NCI-H524 (cell line): ENCODE results near the gene FOXP1.
A peak's percentile ranks its signal among the peaks of the same experiment; 100 is the strongest.

ENCODE experiments used
- DNase-seq, 2 experiments: peaks; one replicate each; lab custom pipeline; 2025; lab: John Stamatoyannopoulos, UW

The FOXP1 gene

DNA sequence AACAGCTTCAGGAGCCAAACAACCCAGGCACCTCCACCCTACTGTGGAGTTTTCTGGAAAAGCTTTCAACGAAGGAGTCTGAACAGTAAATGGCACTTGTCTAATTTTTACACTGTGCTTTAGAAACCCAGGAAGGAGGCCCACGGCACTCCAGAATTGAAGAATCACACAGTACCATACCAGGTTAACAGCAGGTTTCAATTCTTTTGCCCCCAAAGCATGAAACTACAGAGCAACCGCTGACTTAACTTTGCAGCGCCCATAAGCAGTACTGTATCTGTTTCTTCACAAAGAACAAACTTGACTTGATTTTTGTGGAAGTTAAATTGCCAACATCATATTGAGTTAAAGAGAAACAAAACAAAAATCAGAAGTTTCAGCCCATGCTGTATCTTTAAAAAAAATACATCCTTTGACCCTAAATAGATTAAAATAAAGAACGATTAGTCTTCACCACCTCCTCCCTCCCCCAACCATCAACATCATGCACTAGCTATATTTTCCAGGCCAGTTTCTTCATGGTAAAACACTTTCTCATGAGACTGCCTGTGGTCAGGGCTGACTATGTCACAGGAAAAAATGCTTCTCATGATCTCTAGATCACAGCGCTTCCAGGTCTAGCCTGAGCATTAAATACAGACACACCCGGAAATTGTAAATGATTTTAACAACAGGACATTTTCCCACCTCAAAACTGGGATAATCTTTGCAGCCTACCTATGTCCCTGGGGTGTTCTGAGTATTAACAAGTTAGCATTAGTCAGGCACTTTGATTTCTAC lies 456.3 kb downstream of the FOXP1 start:
- DNase-seq = no peak

DNA sequence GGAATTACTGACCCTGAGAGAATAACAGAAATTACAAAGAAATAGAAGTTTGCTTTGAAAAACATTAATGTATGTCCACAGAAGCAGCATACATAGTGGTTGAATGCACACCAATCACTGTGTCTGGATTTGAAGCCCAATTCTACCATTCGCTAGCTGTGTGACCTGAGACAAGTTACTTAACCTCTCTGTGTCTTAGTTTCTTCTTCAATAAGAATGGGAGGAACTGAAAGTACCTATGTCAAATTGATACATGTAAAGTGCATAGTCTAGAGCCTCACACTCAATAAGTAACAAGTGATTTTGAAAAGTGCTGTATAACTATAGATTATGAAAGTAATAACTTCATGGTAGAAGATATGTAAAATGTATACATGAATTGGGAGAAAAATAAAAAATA lies 457.8 kb downstream of the FOXP1 start:
- DNase-seq = no peak

DNA sequence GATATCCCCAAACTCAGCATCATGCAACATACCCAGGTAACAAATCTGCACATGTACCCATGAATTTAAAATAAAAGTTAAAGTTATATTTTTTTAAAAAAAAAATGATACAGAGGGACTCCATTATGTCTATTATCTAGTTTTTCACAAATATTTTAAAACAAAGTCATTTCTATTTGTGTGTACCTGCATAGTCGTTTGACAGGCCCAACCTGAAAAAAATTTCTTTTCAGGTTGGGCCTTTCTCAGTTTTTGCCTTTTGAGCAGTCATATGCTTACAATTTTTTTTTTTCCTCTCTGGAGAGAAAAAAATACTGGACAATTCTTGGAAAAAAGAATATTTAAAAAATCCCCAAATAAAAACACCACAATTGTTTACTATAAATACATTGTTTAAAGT lies 459.5 kb downstream of the FOXP1 start:
- DNase-seq = no peak

DNA sequence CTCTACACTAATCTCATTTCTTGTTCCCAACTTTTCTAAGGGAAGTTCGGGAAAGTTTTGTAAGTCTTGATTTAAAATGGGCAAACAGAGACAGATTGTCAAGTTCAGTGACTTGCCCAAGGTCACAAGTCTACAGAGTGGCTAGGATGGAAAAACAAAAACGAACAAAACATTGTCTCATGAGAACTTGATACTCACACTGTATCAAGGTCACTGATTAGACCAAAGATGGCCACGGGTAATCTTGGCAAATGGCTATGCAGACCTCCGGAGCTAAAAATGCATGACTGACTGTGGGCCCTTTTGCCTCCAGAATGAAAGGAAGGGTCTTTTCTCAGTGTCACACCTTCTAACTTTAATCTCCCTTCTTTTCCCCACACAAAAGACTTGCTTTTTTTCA lies 460.9 kb downstream of the FOXP1 start:
- DNase-seq = no peak

DNA sequence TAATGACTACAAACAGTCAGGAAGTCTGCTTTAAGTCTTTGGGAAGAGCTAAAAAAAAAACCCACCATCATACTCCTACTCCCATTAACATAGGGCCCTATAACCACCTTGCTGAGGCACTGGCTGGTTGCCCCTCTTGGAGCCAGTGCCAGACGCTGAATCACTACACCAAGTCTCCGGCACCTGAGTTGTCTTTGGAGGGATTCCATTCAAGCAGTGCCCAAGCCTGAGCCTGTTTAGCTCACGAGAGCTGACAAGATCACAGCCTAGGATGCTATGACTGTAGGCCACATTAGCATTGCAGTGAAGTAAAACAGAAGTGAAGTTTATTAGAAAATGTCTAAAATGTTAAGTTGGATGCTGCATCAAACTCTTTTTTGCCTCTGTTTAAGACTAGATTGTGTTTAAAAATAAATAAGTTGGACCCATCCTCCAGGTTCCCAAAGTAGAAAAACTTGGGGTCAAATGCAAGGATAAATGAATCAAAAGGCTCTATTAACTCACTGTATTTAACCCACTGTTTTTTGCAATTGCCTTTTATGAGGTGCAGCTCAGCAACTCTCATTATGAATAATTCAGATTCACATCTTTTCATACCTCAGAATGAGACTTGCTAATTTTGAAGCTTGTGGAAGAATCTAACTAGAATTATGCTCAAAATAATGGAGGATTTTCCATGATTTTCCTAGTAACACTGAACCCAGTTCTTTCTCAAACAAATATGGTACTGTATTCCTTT lies 461.9 kb downstream of the FOXP1 start:
- no peak for DNase-seq

DNA sequence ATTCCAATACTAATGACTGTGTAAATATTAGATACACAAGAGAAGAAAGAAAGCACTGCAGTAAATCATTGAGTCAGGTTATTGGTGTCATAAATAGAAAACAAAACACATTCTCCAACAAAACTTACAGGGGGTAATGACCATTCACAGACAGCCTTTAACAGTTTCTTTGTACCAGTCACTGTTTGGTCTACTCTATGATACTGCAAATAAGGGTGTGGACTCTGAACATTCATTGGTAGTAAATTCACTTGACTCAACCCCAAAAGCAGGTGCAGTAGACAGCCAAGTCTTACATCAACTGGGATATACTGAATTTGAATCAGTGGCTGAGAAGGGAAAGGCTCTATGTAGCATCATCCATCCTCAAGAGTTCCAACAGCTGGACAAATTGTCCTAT lies 463.5 kb downstream of the FOXP1 start:
- no peak for DNase-seq

DNA sequence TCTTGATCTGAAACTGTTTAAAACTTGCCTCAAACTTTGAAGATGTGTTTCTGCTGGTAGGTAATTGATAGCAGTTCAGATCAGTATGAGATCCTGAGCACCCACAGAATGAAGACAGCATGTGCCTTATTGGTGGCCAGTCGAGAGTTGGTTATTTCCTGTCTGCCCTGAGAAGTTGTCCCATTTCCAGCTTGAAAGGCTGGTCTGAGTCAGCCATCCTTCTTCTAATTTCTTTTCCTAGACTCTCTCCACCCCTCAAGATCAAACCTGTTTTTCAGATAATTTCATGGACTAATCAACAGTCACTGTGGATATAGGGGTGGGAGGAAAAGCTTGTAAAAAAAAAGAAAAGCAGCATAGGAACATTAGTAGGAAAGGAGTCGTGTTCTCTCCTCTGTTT lies 464.4 kb downstream of the FOXP1 start:
- DNase-seq = no peak

DNA sequence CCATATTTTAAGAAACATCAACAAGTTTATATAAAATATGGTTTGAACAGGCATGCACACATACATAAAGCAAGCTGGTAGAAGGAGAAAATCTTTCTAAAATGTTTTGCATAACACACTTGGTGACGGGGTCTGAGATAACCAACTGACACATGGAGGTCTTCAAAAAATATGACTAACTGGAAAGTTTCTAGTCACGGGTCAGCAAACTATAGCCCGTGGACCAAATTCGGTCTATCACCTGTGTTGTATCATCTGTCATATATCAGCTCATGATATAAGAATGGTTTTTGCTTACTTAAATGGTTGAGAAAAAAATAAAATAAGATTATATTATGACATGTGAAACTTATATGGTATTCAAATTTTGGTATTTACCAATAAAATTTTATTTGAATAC lies 465.1 kb downstream of the FOXP1 start:
- DNase-seq = no peak

DNA sequence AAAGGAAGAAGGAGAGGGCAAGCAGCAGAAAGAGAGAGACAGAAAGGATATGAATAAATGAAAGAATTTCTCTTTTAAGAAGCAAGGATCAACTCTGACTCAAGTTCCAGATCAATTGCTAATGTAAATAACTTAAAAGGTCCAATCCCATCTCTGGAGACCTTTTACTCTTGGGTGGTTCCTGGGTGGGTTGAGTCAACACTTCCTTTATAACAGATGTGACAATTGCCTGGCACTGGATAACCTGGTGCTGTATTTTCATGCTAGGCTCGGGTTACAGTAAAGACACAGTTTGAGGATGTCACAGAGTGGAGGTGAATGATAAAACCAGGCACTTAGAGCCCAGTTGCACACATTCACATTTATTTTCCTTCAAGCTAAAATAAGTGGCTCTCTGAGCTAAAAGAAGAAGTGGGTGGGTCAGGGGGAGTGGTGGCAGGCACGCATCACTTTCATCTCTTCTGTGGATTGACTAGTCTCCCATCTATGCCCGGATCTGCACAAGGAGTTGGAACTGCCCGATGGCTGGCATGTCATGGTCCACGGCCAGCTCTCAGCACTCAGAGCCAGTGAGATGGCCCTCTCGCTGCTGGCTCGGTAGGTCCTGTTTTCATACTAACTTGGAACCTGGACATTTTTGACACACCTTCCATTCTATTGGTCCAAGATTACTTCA lies 465.8 kb downstream of the FOXP1 start:
- peak in 1 of 2 experiments; percentile 27 for DNase-seq

DNA sequence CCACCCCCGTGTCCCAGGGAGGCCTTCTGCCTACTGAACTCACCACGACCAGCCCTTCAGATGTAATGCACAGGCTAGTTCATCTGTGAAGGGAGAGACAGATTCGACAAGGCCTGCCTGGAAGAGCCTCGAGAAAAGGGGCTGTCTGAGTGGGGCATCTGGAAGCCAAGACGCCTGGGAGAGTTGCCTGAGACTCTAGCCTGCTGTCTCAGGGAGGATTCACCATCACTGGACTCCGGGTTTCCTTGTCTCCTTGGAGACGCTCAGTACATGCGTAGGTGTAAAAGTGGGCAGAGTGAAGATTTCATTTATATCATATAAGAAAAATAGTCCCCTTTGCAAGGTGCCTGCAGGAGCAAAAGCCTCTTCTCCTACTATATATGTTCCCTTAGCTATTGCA lies 468.9 kb downstream of the FOXP1 start:
- no peak for DNase-seq

DNA sequence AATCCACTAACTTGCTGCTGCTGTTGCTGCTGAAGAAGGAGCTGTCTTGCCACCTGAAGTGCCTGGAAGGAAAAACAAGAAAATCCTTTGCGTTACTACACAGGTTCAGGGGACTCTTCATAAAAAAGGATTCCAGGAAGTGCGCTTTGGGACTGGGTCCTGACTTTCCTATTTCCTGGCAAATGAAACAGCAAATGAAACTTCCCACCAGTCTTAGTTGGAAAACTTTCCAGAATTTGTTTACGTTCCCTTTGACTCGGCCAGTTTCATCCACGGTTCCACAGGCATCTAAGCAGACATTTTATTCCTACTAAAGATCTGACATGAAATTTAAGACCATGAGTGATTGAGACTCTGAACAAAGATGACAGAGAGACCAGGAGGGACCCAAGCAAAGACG lies 471.0 kb downstream of the FOXP1 start:
- DNase-seq = no peak

DNA sequence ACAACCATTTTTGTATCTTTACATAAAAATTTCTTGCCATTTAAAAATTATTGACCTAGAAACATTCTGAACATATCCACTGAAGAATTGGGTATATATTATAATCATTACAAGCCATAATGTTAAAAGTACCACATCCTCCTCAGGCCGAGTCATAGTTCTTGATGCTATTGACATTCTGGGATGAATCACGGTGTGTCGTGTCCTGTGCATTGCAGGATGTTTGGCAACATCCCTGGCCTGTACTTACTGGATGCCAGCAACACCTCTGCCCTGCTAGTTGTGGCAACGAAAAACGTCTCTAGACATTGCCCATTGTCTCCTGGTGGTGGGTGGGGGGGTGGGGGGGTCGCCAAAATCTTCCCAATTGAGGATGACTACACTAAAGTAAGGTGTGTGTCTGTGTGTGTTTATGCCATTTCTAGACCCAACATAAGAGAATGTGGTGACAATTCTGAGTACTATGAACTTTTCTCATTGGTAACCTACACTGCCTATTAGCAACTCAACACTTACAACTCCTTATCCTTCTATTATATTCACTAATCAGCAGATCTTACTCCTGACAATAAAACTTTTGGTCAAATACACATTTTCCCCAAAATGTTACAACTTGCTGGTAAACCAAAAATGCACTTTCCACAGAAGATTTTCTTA lies 471.6 kb downstream of the FOXP1 start:
- no peak for DNase-seq

DNA sequence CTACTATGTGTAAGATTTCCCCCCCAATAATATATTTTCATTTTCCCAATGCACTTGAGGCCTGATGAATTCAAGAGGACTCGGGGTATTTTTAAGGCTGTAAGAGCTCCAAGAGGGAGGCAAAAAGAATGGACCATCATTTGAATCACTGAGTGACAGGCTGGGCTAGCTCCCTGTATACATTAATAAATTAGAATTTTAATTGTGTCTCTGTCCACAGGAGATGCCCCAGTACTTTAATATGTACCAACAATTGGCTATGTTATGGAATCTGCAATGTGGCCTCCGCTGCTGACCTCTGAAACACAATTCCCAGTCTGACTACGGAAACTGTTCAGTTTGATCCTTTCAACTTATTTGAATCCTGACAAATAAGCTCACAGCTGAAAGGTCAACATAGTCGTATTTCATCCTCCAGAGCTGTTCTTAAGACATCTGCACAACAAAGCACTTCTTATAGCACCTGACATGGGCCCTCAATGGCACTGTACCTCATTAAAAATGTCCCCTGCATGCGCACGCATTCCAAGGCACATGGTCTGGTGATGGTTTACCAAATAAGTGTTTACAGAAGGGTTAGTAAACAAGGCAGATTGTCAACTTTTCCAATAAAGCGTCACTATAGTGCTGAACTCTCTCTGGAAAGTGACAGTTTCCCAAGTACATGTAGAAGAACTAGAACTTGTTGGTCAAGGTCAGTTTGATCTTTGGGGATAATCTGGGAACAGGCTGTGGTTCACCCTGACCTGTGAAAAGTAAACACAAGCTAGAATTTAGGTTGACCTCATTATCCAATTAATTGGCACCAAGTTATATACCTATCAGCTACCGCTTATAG lies 472.9 kb downstream of the FOXP1 start:
- no peak for DNase-seq

DNA sequence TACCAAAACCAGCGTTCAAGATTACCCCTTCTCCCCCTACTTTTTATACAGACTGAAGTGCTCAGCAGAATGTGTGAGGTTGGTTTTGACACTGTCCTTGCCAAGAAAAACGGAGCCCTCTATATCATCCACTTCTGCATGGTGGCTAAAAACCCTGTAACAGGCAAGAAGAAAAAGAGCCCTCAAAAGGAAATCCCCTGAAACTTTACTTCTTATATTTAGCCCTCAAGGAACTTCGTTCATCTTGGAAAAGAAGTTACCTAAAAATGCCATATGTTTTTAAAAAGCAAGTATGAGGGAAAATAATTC lies 473.6 kb downstream of the FOXP1 start:
- DNase-seq = no peak

DNA sequence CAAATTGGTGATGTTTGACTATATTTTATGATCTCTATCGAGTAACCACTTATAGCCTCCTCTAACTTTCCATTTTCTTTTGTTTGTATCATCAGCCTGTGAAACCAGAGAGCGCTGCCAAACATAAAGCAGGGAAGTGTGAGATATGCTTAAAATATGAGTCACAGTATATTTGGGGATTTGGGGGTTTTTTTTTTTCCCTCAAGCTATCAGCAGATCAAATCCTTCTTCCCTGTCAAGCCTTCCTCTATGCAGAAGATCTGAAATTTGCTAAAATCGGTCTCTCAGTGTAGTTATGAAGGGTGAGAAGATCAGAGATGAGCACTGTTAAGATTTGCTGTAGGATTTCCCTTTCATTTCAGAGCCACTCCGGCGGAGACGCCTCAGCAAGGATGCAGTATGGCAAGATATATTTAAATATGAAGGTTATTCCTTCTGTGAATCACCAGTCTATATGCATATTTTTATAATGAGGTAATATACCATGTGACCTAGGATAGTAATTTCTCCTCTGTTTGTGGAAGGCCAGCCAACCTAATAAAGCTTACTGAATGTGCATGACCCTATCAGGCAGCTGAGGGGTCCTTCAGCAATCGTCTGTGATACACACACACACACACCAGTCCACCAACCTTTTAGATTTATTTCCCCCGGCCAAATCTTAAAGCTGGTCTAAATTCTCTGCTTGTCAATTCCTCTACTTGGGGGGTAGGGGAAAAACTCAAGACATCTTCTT lies 474.1 kb downstream of the FOXP1 start:
- no peak for DNase-seq

DNA sequence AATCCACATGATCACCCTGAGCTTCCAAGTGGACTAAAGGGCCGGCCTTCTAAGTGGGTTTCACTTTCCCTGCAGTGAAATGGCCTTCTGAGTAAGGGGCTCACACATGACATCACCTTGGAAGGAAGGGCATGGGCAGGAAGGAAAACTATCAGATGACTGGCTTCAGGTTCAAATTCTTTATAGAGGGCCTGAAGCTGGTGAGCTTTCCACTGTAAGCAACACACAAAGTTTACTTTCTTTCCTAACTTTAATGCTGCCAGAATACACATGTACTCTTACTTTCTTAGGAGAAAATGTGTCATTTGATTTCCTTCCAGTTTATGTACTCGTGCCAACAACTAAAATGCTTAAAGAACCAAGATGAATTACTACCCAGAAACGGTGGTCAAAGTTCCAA lies 475.6 kb downstream of the FOXP1 start:
- no peak for DNase-seq

DNA sequence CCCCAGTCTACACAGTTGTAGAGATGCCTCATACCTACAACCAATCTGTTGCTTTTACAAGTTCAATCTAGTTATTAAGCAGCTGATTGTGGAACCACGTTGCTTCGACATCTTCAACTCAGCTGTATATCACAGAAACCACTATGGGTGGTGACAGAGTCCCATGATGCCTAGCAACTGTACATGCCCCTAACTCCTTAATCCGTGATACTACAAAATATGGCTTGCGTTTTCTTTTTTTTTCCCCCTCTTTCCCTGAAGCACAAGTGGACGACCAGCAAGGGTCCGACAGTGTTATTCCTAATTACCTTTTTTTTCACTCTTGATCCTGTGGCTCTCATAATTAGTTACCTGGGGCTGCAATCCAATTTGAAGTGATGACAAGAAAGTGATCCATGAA lies 478.6 kb downstream of the FOXP1 start:
- no peak for DNase-seq

DNA sequence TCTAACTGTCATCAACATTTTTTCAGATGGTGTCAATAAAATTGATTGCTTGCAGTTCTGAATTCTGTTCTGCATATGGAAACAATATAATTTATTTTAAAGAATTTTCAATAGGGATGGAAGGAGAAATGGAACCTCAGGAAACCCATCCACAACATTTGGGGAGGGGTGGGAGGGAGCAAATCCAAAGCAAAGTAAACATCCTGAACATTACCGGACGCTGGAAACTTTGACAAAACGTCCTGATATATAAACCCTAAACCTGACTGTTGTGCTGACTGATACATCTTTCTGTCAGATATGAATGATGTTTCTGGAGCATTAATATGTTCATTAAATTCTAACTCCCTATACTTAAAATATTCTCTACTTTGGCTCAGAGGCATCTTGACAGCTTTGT lies 479.0 kb downstream of the FOXP1 start:
- no peak for DNase-seq

DNA sequence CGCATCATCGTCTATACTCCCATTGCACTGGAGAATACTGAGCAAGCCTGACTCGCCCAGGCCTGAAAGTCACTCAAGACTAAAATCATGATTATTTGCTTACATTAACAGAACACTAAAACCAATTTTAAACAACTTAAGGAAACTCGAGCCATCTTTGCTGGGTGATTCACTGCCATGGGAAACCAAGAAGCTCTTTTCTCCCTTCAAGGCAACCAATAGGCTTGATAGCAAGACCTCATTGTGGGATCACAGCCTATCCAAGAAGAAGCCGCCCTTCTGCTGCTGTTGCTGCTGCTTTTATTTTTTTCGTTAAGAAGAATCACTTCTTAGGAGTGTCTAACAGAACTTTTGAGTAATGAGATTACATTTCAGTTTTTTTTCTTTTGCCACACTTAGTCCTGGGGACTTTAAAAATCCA lies 479.4 kb downstream of the FOXP1 start:
- DNase-seq = no peak

DNA sequence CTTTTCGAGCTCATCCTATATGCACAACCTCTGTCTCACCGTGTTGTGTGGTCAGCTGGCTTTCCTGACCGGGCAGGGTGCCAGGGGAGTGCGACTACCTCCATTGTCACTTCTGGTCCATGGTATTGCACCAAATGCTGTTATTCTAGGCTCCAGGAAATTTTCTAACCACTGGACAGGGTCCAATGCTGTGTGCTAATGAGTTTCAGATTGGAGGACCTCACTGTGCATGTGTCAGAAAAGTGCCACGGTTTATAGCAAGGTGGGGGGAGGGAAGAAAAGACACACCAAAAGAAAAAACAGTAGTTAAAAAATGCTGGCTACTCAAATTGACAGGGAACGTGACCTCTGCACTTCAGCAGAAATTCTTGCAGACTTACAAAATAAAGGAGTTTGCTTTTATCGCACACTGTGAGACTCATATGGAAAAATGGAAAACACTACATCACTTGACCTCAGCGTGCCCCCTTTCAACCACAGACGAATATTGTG lies 480.1 kb downstream of the FOXP1 start:
- no peak for DNase-seq
